Measurements from ENCODE around the gene AP2B1. TPM values are rescaled to one million over a fixed set of nuclear protein-coding genes. Genes with fewer than 3 reads are reported as not detected.

Gene AP2B1
- total and polyA plus RNA-seq, 9 of the 15 experiments (the other 6 are each of a cell fraction or from before 2014, with no cell fraction given) = 60.1 to 287 (median 105) TPM

DNA sequence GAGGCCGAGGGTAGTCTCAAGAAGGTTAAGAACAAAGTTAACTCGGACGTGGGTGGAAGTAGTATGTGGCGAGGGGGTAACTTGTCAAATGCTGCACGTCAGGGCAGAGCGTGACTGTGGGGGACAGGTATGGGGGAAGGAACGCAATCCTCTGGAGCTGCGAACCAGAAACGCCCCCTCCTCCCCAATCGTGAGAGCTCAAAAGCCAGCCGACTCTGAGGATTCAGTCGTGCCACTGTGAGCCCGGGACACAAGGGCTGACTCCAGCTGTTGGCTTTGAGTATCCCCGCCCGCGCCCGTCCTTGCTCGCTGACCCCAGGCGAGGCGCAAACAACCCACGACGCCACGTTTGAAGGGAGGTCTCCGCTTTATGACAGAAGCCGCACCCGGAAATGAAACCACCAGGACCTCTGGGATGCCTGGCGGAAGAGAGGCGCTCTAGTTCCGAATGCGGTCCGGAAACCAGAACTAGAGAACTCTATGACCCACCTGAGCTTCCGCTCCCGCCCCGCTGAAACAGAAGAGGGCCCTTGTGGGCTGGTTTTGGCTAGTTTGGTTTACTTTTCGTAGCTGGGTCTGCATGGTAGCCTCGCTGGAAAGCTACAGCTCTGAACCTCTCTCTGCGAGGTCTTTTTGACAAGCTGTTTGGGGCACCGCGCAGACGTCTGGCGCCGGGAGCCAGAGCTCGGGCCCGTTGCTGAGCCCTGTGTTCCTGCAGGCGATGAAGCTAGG, 8.8 kb upstream of the AP2B1 start, which contains the start of gene PEX12 (continued):
- TF ChIP-seq ZNF655 (CRISPR knock-in tag; IDR thresholded peaks at IDR 0.05) (peak; percentile 73; the same call in 1 of the 2 replicates), MLLT1 (IDR thresholded peaks at IDR 0.05) (peak in 1 of 2 experiments; percentile 54; a peak in 1 of 4 replicates), NR3C1 (CRISPR knock-in tag; IDR thresholded peaks at IDR 0.05) (no peak), ARID1B (IDR thresholded peaks at IDR 0.05) (0 out of 2 replicates have a peak, but pooled peaks have one; percentile 15), NFIX (CRISPR knock-in tag; IDR thresholded peaks at IDR 0.05; ENCODE audit: low read depth) (no peak), ZNF436 (CRISPR knock-in tag; IDR thresholded peaks at IDR 0.05) (no peak), ZFP1 (CRISPR knock-in tag; IDR thresholded peaks at IDR 0.05) (no peak), CBFA2T2 (conservative IDR thresholded peaks at IDR 0.05) (no peak), MAZ (CRISPR knock-in tag; conservative IDR thresholded peaks at IDR 0.05 in 1 of 2, IDR thresholded peaks at IDR 0.05 in 1 of 2) (peak in 1 of 2 experiments; percentile 73; a peak in 3 of 4 replicates), IFI16 (CRISPR knock-in tag; IDR thresholded peaks at IDR 0.05) (no peak), ZNF146 (CRISPR knock-in tag; IDR thresholded peaks at IDR 0.05; ENCODE audit: unreplicated experiment) (no peak), MEF2D (tag; conservative IDR thresholded peaks at IDR 0.05; ENCODE audit: low read depth) (no peak), ZNF274 (IDR thresholded peaks at IDR 0.05; ENCODE audit: borderline replicate concordance, low read depth, low read length) (no peak), KAT7 (CRISPR knock-in tag; IDR thresholded peaks at IDR 0.05; ENCODE audit: borderline replicate concordance) (no peak; the same call in 1 of the 2 replicates), ZNF239 (CRISPR knock-in tag; IDR thresholded peaks at IDR 0.05) (peak; percentile 38; the same call in 1 of the 2 replicates), MTF1 (CRISPR knock-in tag; IDR thresholded peaks at IDR 0.05; ENCODE audit: borderline replicate concordance) (no peak), ZNF764 (CRISPR knock-in tag; IDR thresholded peaks at IDR 0.05; ENCODE audit: low read depth) (no peak), FOSL1 (tag; conservative IDR thresholded peaks at IDR 0.05) (0 out of 2 replicates have a peak, but pooled peaks have one; percentile 16)
- TF ChIP-seq, protein P1, sequence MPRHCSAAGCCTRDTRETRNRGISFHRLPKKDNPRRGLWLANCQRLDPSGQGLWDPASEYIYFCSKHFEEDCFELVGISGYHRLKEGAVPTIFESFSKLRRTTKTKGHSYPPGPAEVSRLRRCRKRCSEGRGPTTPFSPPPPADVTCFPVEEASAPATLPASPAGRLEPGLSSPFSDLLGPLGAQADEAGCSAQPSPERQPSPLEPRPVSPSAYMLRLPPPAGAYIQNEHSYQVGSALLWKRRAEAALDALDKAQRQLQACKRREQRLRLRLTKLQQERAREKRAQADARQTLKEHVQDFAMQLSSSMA (CRISPR knock-in tag; IDR thresholded peaks at IDR 0.05) = no peak
- TF ChIP-seq, protein P2, sequence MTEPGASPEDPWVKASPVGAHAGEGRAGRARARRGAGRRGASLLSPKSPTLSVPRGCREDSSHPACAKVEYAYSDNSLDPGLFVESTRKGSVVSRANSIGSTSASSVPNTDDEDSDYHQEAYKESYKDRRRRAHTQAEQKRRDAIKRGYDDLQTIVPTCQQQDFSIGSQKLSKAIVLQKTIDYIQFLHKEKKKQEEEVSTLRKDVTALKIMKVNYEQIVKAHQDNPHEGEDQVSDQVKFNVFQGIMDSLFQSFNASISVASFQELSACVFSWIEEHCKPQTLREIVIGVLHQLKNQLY (CRISPR knock-in tag; conservative IDR thresholded peaks at IDR 0.05) = no peak
- TF ChIP-seq, protein P3, sequence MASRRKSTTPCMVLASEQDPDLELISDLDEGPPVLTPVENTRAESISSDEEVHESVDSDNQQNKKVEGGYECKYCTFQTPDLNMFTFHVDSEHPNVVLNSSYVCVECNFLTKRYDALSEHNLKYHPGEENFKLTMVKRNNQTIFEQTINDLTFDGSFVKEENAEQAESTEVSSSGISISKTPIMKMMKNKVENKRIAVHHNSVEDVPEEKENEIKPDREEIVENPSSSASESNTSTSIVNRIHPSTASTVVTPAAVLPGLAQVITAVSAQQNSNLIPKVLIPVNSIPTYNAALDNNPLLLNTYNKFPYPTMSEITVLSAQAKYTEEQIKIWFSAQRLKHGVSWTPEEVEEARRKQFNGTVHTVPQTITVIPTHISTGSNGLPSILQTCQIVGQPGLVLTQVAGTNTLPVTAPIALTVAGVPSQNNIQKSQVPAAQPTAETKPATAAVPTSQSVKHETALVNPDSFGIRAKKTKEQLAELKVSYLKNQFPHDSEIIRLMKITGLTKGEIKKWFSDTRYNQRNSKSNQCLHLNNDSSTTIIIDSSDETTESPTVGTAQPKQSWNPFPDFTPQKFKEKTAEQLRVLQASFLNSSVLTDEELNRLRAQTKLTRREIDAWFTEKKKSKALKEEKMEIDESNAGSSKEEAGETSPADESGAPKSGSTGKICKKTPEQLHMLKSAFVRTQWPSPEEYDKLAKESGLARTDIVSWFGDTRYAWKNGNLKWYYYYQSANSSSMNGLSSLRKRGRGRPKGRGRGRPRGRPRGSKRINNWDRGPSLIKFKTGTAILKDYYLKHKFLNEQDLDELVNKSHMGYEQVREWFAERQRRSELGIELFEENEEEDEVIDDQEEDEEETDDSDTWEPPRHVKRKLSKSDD (conservative IDR thresholded peaks at IDR 0.05; ENCODE audit: low read length) = no peak

Measured in K562 (cell line).